HG02973 (cell line): ENCODE measurements around the gene PCSK9.

ENCODE experiments used
- ATAC-seq: cut with Tn5 transposase; IDR thresholded peaks from one replicate; pipeline ENCODE4 v1.9.1; 2021; ENCODE audit warnings: moderate library complexity; ENCODE audit not compliant: unreplicated experiment

PCSK9 gene

DNA sequence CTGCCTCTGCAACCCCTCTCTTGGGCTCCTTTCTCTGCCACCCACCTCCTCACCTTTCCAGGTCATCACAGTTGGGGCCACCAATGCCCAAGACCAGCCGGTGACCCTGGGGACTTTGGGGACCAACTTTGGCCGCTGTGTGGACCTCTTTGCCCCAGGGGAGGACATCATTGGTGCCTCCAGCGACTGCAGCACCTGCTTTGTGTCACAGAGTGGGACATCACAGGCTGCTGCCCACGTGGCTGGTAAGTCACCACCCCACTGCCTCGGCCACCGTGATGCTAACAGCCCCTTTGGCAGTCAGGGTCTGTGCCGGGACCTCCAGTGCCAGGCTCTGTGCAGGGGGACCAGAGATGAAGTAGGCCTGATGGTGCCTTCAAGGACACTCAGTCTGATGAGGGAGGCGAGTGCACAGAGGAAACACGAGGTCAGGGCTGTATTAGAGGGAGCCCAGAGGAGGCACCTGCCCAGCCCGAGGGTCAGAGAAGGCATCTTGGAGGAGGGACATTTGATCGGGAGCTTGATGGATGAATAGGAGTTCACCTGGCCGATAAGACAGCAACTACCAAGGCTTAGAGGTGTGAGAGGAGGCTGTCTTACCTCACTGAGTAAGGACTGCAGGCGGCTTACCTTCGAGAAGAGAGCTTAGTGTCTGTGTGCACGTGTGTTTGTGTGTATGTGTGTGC, 18.1 kb downstream of the PCSK9 start:
- ATAC-seq, result no peak

GRCh38 chr1:55057956-55058298, 18.6 kb downstream of the PCSK9 start:
- no peak for ATAC-seq

DNA sequence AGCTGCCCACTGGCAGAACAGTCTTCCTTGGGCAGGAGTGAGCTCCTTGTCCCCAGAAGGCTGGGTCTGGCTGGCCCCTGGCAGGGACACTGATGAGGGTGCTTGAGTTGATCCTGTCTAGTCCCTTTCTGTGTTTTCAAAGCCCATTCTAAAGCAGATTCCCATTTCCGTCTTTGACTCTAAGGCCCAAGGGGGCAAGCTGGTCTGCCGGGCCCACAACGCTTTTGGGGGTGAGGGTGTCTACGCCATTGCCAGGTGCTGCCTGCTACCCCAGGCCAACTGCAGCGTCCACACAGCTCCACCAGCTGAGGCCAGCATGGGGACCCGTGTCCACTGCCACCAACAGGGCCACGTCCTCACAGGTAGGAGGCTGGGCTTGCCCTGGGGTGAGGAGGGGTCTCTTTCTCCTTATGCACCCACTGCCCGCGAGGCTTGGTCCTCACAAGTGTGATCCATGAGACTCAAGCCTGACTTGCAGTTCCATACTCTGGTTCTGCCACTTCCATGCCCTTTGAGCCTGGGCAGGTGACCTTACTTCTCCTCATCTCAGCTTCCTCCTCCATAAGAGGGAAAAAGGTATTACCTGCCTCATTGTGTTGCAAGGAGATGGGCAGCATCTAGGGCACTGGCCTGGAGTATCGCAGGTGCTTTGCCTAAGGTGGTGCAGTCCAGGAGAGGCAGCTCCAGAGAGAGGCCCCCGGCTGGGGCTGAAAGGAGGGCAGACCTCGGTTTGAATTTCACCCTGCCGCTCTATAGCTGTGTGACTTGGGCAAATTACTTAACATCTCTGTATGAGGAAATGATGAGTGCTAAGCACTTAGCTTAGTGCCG, 20.2 kb downstream of the PCSK9 start:
- no peak for ATAC-seq

- peak; percentile 66 for ATAC-seq
These were observed 21.0 kb downstream of the PCSK9 start for GRCh38 chr1:55060133-55060999.

DNA sequence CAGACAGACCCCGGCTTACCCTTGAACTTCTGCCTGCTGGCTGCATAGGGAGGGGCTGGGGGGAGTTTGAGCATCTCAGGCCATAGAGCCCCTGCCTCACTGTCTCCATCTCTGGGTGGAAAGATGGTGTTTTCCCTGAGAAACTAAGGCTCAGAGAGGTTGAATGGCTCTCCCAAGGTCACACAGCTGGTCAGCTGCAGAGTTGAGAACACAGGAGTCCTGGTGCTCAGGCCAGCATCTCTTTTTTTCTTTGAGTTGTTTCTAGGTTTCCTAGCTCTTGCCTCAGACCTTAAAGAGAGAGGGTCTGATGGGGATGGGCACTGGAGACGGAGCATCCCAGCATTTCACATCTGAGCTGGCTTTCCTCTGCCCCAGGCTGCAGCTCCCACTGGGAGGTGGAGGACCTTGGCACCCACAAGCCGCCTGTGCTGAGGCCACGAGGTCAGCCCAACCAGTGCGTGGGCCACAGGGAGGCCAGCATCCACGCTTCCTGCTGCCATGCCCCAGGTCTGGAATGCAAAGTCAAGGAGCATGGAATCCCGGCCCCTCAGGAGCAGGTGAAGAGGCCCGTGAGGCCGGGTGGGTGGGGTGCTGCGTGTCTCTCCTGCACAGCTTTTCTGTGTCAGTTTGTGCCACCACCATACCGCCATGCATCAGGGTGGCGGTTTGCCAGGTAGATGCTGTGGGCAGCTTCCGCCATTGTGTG, 21.8 kb downstream of the PCSK9 start:
- no peak for ATAC-seq

DNA sequence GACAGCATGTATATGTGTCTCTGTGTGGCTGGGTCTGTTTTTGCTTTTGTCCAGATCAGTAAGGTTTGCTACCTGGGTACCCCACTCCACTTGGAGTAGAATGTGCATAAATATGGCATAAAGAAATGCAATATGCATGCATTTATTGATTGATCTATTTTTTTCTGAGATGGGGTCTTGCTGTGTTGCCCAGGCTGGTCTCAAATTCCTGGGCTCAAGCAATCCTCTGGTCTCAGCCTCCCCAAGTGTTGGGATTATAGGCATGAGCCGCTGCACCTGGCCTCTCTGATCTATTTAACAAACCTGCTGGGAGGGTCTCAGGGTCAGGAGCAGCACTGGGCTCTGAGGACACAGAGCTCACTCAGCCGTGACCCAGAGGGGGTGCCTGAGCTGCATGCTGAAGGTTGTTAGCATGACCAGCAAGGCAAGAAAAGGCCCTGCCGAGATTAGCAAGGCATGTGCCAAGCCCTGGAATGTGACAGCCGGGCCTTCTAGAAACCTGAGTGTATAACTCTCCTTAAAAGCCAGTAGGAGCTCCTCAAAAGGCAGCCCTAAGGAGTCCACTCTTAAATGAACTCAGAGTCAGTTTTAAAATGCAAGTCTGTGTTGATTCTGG, 22.5 kb downstream of the PCSK9 start:
- ATAC-seq, result no peak

DNA sequence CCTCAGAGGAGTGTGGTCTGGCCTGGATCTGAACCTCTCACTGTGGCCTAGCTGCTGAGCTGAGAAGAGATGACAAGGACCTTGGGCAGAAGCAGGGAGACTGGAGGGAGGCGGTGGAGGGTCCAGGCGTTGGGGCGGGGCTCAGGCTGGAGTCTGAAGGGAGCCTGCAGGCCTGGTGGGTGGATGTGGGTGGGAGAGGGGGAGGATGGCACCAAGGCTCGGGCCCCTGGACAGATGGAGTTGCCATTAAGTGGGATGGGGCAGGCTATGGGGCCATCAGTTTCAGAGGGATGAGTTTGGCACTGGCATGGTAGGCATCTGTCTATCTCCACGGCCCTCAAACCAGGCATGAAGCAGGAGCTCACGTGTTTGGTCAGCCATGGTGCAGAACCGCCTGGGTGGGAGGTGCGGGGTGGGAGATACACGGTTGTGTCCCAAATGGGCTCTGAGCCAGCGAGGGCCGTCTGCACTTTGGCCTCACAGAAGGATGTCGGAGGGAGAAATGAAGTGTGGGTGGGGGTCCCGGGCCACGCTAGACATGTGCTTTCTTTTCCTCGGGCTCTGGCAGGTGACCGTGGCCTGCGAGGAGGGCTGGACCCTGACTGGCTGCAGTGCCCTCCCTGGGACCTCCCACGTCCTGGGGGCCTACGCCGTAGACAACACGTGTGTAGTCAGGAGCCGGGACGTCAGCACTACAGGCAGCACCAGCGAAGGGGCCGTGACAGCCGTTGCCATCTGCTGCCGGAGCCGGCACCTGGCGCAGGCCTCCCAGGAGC, 23.6 kb downstream of the PCSK9 start:
- no peak for ATAC-seq

DNA sequence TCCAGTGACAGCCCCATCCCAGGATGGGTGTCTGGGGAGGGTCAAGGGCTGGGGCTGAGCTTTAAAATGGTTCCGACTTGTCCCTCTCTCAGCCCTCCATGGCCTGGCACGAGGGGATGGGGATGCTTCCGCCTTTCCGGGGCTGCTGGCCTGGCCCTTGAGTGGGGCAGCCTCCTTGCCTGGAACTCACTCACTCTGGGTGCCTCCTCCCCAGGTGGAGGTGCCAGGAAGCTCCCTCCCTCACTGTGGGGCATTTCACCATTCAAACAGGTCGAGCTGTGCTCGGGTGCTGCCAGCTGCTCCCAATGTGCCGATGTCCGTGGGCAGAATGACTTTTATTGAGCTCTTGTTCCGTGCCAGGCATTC, 24.2 kb downstream of the PCSK9 start:
- ATAC-seq, result no peak

GRCh38 chr1:55064071-55064581, 24.8 kb downstream of the PCSK9 start:
- ATAC-seq, result peak; percentile 41

- no peak for ATAC-seq
These were observed 25.5 kb downstream of the PCSK9 start for GRCh38 chr1:55064861-55065263.

GRCh38 chr1:55065648-55066047, 26.3 kb downstream of the PCSK9 start:
- no peak for ATAC-seq

GRCh38 chr1:55067022-55067778, 27.9 kb downstream of the PCSK9 start:
- no peak for ATAC-seq

DNA sequence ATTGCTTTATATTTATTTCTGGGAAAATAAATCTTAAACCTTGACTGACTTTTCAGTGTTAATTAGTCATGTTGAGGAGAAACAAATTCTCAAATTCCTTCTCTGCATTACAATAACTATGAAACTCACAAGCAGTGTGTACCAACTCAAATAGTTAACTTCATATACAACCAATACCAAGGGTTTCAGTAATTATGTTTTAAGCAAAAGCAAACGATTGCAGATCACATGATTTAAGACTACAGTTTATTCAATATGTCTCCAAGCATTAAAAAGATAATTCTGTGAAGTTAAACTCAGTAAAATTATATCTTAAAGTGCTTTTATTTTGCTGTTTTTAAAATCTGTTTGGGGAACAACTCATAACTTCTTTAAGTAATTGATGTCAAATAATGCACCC, 28.6 kb downstream of the PCSK9 start:
- no peak for ATAC-seq

DNA sequence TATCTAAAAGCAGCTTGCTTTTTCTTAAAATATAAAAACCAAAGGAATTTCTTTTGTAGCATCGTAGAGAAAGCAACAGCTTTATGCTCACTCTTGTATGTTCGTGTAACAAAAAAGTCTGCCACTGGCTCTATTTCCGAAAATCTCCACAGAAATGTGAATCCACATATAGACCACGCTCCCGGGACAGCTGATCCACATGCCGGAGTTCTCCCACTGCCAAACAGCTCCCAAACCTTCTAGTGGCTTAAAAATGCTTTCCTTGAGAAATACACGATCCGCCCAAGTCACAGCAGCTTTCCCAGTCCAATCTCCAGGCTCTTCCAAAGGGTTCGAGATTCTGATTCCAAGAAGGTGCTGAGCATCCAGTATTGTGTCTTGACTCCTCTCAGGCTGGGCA, 29.3 kb downstream of the PCSK9 start:
- no peak for ATAC-seq

DNA sequence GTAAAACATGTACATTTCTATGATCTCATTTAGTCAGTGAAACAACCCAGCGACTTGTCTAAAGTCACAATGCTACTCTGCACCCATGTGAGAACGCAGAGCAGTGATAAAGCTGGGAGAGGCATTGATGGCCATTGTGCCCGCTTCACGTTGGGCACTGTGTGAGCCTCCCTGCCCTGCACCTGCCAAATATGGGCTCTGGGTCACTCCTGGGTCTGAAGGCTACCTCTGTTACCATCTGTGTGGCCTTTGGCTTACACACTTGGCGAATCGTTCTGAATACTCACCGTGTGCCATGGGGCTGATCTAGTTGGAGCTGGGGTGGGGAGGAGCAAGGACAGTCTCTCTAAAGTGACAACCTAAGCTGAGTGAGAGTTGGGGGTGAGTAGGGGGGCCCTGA, 29.9 kb downstream of the PCSK9 start:
- no peak for ATAC-seq

- no peak for ATAC-seq
These were observed 31.2 kb downstream of the PCSK9 start for GRCh38 chr1:55070293-55071164.

DNA sequence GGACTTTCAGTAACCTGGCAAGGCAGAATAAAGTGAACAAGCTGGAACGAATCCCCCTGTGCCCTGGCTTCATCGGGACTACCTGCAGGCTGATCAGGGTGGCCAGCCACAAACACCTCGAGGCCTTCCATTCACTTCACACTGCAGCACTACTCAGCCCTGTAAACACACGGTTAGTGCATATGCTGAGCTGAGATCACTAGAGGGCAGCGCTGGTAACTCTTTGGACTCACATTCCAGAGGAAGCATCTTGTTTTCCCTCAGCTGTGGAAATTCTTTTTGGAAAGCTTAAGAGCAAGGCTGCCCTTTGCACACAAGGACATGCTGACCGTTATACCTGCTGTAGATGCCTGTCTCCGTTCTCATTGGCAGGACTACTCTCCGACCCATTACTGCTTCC, 32.1 kb downstream of the PCSK9 start:
- ATAC-seq, result no peak
